Calu3 (cell line): ENCODE measurements around the gene ATG101. TPM values are rescaled to one million over a fixed set of nuclear protein-coding genes. Genes with fewer than 3 reads are reported as not detected.

Source experiments
- BruUV-seq: library from RNA; stranded (reverse); fragments of 400-500 nt; replicated peaks from 2 replicates; lab custom pipeline; 2021; lab: Mats Ljungman, UMichigan
- CTCF ChIA-PET: fragments of 300-600 bp; sonication (Branson Sonifier 250); formaldehyde crosslinking; loops from one replicate; lab custom pipeline; 2022; ENCODE audit warnings: antibody characterized with exemption; lab: Charles Lee
- DNase-seq: peaks from one replicate; pipeline ENCODE4 v3.0.0; 2022
- H3K27ac Mint-ChIP-seq: one replicate; pipeline ENCODE4 v1.8.0; 2022; ENCODE audit warnings: mixed read lengths; ENCODE audit not compliant: unreplicated experiment
- H3K27me3 Mint-ChIP-seq: one replicate; pipeline ENCODE4 v1.8.0; 2022; ENCODE audit warnings: mixed read lengths; ENCODE audit not compliant: unreplicated experiment
- H3K36me3 Mint-ChIP-seq: one replicate; pipeline ENCODE4 v1.8.0; 2022; ENCODE audit warnings: mild to moderate bottlenecking, moderate library complexity, mixed read lengths; ENCODE audit not compliant: insufficient read depth, unreplicated experiment
- H3K4me1 Mint-ChIP-seq: one replicate; pipeline ENCODE4 v1.8.0; 2022; ENCODE audit warnings: mild to moderate bottlenecking, low read depth, mixed read lengths; ENCODE audit not compliant: unreplicated experiment
- H3K4me3 Mint-ChIP-seq: one replicate; pipeline ENCODE4 v1.8.0; 2022; ENCODE audit warnings: mild to moderate bottlenecking, low read depth, moderate library complexity, mixed read lengths; ENCODE audit not compliant: unreplicated experiment
- H3K9me3 Mint-ChIP-seq: one replicate; pipeline ENCODE4 v1.8.0; 2022; ENCODE audit warnings: low read depth, mixed read lengths; ENCODE audit not compliant: unreplicated experiment
- intact Hi-C: fragments of 100-400 bp; cut with micrococcal nuclease; formaldehyde crosslinking; loops from one replicate; pipeline ENCODE4 v1.10.0; 2022; ENCODE audit not compliant: unreplicated experiment
- total RNA-seq: library from RNA; stranded (reverse); gene quantifications from 2 replicates; pipeline ENCODE4 v1.2.3, GENCODE V29; 2022
- TF ChIP-seq, protein P1 (sequence below): fragments of 200-600 bp; IDR thresholded peaks from one replicate; pipeline ENCODE4 v1.8.0; 2022; ENCODE audit warnings: antibody characterized with exemption; ENCODE audit not compliant: unreplicated experiment

Gene ATG101
- total RNA-seq, 1 experiment from 2014 or later = 32.8 TPM

- intact Hi-C loops = no loop called here
- no peak for DNase-seq
- Mint-ChIP-seq H3K4me3 (no peak overlapping the region), H3K27me3 (peaks cover 20% of the 10 kb centered on the region), H3K36me3 (peaks cover 13% of the 10 kb centered on the region), H3K9me3 (no peaks in the 10 kb centered on the region), H3K27ac (no peak overlapping the region), H3K4me1 (peaks cover 6% of the 10 kb centered on the region)
- TF ChIP-seq, protein P1, sequence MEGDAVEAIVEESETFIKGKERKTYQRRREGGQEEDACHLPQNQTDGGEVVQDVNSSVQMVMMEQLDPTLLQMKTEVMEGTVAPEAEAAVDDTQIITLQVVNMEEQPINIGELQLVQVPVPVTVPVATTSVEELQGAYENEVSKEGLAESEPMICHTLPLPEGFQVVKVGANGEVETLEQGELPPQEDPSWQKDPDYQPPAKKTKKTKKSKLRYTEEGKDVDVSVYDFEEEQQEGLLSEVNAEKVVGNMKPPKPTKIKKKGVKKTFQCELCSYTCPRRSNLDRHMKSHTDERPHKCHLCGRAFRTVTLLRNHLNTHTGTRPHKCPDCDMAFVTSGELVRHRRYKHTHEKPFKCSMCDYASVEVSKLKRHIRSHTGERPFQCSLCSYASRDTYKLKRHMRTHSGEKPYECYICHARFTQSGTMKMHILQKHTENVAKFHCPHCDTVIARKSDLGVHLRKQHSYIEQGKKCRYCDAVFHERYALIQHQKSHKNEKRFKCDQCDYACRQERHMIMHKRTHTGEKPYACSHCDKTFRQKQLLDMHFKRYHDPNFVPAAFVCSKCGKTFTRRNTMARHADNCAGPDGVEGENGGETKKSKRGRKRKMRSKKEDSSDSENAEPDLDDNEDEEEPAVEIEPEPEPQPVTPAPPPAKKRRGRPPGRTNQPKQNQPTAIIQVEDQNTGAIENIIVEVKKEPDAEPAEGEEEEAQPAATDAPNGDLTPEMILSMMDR = no peak
- no TSS peak for BruUV-seq
- CTCF ChIA-PET = interaction anchor here (0.8 to 4.6 kb wide), 4 partner anchors 45 to 79 kb away, joined by 3 to 37 read pairs (median 4); no protein-coding TSS in a partner anchor
Measured at GRCh38 chr12:52082669-52082987, 12.8 kb downstream of the ATG101 start.

DNA sequence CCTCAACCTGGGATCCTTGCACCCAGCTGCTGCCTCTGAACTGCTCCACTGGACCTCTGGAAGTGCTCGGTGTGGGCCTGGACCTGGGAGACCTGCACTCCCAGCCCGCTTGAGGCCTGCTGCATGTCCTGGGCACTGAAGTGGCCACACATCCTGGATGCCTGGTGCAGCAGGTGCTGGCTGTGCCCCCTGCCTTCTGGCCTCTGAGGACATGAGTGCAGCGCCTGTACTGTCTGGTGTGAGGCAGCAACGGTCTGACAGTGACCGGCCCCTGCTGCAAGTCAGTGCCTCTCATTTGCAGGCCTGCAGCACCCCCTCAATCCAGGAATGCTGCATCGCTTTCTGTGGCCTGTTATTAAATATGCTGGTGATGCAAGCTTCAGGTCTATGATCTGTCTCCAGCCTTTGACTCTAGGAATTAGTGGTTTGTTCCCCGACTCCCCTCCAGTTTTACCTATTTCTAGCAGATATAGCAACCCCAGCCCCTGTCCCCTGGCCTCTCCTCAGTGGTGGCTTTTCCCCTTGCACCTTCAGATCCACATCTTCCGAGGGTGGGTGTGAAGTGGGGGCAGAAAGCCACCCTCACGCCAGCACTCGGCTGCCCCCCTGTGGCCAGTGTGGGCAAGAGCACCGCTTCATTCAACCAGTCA is 13.3 kb downstream of the ATG101 start:
- intact Hi-C loops = loop anchor here (1.0 kb wide), 1 partner anchor 58 kb away; no protein-coding TSS in a partner anchor
- H3K27me3 Mint-ChIP-seq = peaks cover 25% of the 10 kb centered on the region
- no peak overlapping the region for H3K4me3 Mint-ChIP-seq
- no TSS peak for BruUV-seq
- peak; percentile 59 for DNase-seq
- H3K4me1 Mint-ChIP-seq = peaks cover 6% of the 10 kb centered on the region
- H3K9me3 Mint-ChIP-seq = no peaks in the 10 kb centered on the region
- peaks cover 8% of the 10 kb centered on the region for H3K36me3 Mint-ChIP-seq
- H3K27ac Mint-ChIP-seq = no peak overlapping the region
- TF ChIP-seq, protein P1 = peak; percentile 76
- CTCF ChIA-PET = interaction anchor here (0.8 to 4.6 kb wide), 4 partner anchors 46 to 79 kb away, joined by 3 to 37 read pairs (median 4); no protein-coding TSS in a partner anchor

GRCh38 chr12:52083638-52083996 is 13.8 kb downstream of the ATG101 start:
- Mint-ChIP-seq H3K4me1 (peaks cover 6% of the 10 kb centered on the region), H3K9me3 (no peaks in the 10 kb centered on the region), H3K27me3 (peaks cover 30% of the 10 kb centered on the region), H3K36me3 (peaks cover 8% of the 10 kb centered on the region), H3K4me3 (no peak overlapping the region), H3K27ac (no peak overlapping the region)
- CTCF ChIA-PET = interaction anchor here (4.6 kb wide), 1 partner anchor 58 kb away, joined by 37 read pairs; no protein-coding TSS in a partner anchor
- TF ChIP-seq, protein P1 = no peak
- intact Hi-C loops = loop anchor here (1.0 kb wide), 1 partner anchor 58 kb away; no protein-coding TSS in a partner anchor
- BruUV-seq = no TSS peak
- DNase-seq = no peak

GRCh38 chr12:52084491-52085231 is 14.9 kb downstream of the ATG101 start:
- intact Hi-C loops = no loop called here
- H3K36me3 Mint-ChIP-seq = peaks cover 4% of the 10 kb centered on the region
- BruUV-seq = no TSS peak
- no peak overlapping the region for H3K27ac Mint-ChIP-seq
- TF ChIP-seq, protein P1 = no peak
- H3K9me3 Mint-ChIP-seq = no peaks in the 10 kb centered on the region
- H3K27me3 Mint-ChIP-seq = peaks cover 40% of the 10 kb centered on the region
- CTCF ChIA-PET = interaction anchor here (0.6 to 4.6 kb wide), 3 partner anchors 17 to 80 kb away, joined by 4 to 37 read pairs (median 5); no protein-coding TSS in a partner anchor
- no peak overlapping the region for H3K4me3 Mint-ChIP-seq
- H3K4me1 Mint-ChIP-seq = peaks cover 6% of the 10 kb centered on the region
- DNase-seq = no peak
